H1 (cell line): ENCODE measurements around the gene ELL2. TPM values are rescaled to one million over a fixed set of nuclear protein-coding genes. Genes with fewer than 3 reads are reported as not detected.

Source experiments
- EP300 ChIP-seq, 2 experiments: IDR thresholded peaks; 1 replicate in 1 of 2; 2 replicates in 1 of 2; pipeline ENCODE4 v1.6.1; 2011 to 2012; ENCODE audit warnings: low read depth in 2 of 2, low read length in 2 of 2, mild to moderate bottlenecking in 2 of 2, borderline replicate concordance in 1 of 2, inconsistent platforms in 1 of 2, moderate library complexity in 1 of 2
- KDM4A ChIP-seq: IDR thresholded peaks from one replicate; pipeline ENCODE4 v1.7.1; 2012; ENCODE audit warnings: low read depth, mild to moderate bottlenecking, moderate library complexity, low read length, inconsistent platforms; ENCODE audit not compliant: severe bottlenecking
- YY1 ChIP-seq: IDR thresholded peaks from 2 replicates; pipeline ENCODE4 v1.6.1; 2011; ENCODE audit warnings: low read depth, mild to moderate bottlenecking, low read length
- polyA plus RNA-seq, 7 experiments: library from polyadenylated mRNA; depleted of rRNA in 3 of 7; stranded (reverse) in 5 of 7; unstranded in 2 of 7; fragments of >200 nt in 5 of 7; fragments of 200-250 nt in 2 of 7; gene quantifications; 1 replicate in 5 of 7; 2 replicates in 1 of 7; 4 replicates in 1 of 7; pipeline versions ENCODE4 v1.2.1 to v1.2.3, GENCODE V29; 2011 to 2013; ENCODE audit warnings: missing spikeins in 2 of 7, mixed read lengths in 2 of 7
- total RNA-seq: library from RNA; stranded (reverse); fragmentation: NEBNext Ultra II Directional; extraction: Animal tissue kit (Norgen Biotek cat#: 25700); gene quantifications from 2 replicates; pipeline ENCODE4 v1.2.1, GENCODE V29; 2021
- TF ChIP-seq, protein P1 (sequence below): fragments of 300-600 bp; sonication (generic); IDR thresholded peaks from 2 replicates; pipeline ENCODE4 v1.7.1; 2012; ENCODE audit warnings: low read length, moderate library complexity, mild to moderate bottlenecking, inconsistent platforms; ENCODE audit not compliant: insufficient replicate concordance

Gene ELL2
- total and polyA plus RNA-seq, 2 of the 8 experiments (the other 6 are each of a cell fraction or from before 2014, with no cell fraction given) = 6.3 to 29.4 TPM

DNA sequence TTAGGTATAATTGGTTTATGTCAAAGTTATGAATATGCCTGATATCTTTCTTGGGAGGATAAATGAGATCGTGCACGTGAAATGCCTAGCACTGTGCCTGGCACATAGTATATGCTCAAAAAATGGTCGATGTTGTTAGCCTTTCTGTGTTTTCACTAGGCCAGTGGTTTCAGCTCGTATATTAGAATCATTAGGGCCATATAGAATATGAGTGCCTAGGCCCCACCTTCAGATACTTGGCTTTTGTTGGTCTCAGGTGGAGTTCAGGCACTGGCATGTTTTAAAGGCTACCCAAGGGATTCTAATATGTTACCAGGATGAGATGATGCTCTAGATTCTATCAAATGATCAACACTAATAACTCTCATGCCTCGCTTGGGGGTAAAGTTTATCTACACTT is 56.8 kb downstream of the ELL2 start (continued):
- TF ChIP-seq, protein P1, sequence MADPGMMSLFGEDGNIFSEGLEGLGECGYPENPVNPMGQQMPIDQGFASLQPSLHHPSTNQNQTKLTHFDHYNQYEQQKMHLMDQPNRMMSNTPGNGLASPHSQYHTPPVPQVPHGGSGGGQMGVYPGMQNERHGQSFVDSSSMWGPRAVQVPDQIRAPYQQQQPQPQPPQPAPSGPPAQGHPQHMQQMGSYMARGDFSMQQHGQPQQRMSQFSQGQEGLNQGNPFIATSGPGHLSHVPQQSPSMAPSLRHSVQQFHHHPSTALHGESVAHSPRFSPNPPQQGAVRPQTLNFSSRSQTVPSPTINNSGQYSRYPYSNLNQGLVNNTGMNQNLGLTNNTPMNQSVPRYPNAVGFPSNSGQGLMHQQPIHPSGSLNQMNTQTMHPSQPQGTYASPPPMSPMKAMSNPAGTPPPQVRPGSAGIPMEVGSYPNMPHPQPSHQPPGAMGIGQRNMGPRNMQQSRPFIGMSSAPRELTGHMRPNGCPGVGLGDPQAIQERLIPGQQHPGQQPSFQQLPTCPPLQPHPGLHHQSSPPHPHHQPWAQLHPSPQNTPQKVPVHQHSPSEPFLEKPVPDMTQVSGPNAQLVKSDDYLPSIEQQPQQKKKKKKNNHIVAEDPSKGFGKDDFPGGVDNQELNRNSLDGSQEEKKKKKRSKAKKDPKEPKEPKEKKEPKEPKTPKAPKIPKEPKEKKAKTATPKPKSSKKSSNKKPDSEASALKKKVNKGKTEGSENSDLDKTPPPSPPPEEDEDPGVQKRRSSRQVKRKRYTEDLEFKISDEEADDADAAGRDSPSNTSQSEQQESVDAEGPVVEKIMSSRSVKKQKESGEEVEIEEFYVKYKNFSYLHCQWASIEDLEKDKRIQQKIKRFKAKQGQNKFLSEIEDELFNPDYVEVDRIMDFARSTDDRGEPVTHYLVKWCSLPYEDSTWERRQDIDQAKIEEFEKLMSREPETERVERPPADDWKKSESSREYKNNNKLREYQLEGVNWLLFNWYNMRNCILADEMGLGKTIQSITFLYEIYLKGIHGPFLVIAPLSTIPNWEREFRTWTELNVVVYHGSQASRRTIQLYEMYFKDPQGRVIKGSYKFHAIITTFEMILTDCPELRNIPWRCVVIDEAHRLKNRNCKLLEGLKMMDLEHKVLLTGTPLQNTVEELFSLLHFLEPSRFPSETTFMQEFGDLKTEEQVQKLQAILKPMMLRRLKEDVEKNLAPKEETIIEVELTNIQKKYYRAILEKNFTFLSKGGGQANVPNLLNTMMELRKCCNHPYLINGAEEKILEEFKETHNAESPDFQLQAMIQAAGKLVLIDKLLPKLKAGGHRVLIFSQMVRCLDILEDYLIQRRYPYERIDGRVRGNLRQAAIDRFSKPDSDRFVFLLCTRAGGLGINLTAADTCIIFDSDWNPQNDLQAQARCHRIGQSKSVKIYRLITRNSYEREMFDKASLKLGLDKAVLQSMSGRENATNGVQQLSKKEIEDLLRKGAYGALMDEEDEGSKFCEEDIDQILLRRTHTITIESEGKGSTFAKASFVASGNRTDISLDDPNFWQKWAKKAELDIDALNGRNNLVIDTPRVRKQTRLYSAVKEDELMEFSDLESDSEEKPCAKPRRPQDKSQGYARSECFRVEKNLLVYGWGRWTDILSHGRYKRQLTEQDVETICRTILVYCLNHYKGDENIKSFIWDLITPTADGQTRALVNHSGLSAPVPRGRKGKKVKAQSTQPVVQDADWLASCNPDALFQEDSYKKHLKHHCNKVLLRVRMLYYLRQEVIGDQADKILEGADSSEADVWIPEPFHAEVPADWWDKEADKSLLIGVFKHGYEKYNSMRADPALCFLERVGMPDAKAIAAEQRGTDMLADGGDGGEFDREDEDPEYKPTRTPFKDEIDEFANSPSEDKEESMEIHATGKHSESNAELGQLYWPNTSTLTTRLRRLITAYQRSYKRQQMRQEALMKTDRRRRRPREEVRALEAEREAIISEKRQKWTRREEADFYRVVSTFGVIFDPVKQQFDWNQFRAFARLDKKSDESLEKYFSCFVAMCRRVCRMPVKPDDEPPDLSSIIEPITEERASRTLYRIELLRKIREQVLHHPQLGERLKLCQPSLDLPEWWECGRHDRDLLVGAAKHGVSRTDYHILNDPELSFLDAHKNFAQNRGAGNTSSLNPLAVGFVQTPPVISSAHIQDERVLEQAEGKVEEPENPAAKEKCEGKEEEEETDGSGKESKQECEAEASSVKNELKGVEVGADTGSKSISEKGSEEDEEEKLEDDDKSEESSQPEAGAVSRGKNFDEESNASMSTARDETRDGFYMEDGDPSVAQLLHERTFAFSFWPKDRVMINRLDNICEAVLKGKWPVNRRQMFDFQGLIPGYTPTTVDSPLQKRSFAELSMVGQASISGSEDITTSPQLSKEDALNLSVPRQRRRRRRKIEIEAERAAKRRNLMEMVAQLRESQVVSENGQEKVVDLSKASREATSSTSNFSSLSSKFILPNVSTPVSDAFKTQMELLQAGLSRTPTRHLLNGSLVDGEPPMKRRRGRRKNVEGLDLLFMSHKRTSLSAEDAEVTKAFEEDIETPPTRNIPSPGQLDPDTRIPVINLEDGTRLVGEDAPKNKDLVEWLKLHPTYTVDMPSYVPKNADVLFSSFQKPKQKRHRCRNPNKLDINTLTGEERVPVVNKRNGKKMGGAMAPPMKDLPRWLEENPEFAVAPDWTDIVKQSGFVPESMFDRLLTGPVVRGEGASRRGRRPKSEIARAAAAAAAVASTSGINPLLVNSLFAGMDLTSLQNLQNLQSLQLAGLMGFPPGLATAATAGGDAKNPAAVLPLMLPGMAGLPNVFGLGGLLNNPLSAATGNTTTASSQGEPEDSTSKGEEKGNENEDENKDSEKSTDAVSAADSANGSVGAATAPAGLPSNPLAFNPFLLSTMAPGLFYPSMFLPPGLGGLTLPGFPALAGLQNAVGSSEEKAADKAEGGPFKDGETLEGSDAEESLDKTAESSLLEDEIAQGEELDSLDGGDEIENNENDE = no peak
- no peak for TF ChIP-seq YY1
- TF ChIP-seq EP300 (IDR thresholded peaks at IDR 0.05; ENCODE audit: borderline replicate concordance in 1 of 2, low read depth in 2 of 2, low read length in 2 of 2) = no peak
- TF ChIP-seq KDM4A = no peak
